ENCODE data around the gene ABHD5.

Gene ABHD5

DNA sequence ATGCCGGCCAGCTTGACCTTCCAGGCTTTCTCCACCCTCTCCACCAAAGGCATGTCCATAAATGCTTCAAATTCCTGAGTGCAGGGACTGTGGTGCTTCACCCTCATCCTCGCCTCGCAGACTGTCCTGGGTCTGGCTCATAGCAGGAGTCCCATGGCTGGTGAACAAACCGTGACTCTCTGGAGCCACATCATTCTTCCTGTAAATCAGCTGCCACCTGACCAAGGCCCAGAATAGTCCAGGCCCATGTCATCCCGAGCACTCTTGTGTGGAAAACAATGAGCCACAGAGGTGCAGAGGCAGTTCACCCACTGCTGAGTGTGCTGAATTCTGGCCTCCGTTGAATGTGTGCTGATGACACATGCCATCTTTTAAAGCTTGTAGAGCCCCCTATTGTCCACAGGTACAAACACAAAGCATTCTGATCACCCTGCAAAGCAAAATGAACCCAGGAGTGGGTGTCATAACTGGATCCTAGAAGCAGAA is 68.6 kb downstream of the ABHD5 start:
- WGBS = 65% methylated on average over 6 of the region's 6 CpGs
- Histone ChIP-seq H3K9ac (ENCODE audit: low read depth, low read length) (no peak overlapping the region), H3K27me3 (ENCODE audit: insufficient read depth, low read length) (no peaks in the 10 kb centered on the region)

DNA sequence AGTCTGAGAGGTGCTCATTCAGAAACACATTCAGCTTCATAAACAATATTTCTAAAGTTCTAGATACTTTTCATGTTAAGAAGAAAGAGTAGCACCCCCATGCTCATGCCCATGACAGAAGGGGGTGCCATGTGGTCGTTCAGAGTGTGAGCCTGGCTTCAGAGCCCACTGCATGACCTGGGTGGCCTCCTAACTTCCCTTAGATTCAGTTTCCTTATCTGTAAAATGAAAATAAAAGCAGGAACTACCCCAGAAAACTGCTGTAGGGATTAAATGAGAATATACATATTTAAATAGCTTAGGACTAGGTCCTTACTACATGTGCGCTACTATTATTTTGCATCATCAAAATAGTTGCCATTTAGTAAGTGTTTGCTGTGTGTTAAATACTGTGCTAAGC is 69.2 kb downstream of the ABHD5 start:
- Histone ChIP-seq H3K4me3 (ENCODE audit: low read length) (no peak overlapping the region), H3K27ac (ENCODE audit: low read depth, low read length) (no peak overlapping the region), H3K4me1 (ENCODE audit: insufficient read depth, low read length) (peaks cover 6% of the 10 kb centered on the region), H3K36me3 (ENCODE audit: insufficient read depth, low read length) (no peaks in the 10 kb centered on the region), H3K9me3 (ENCODE audit: insufficient read depth, low read depth, low read length) (no peaks in the 10 kb centered on the region), H3K27me3 (ENCODE audit: insufficient read depth, low read length) (no peaks in the 10 kb centered on the region), H3K9ac (ENCODE audit: low read depth, low read length) (no peak overlapping the region)
- 86% methylated on average over 1 of the region's 2 CpGs for whole genome bisulfite sequencing

More for the DNA sequence above, 68.6 kb downstream of the ABHD5 start:
- H3K27ac ChIP-seq (ENCODE audit: low read depth, low read length) = no peak overlapping the region
- no peak overlapping the region for H3K4me3 ChIP-seq (ENCODE audit: low read length)
- no peaks in the 10 kb centered on the region for H3K9me3 ChIP-seq (ENCODE audit: insufficient read depth, low read depth, low read length)
- H3K36me3 ChIP-seq (ENCODE audit: insufficient read depth, low read length) = no peaks in the 10 kb centered on the region
- H3K4me1 ChIP-seq (ENCODE audit: insufficient read depth, low read length) = peaks cover 6% of the 10 kb centered on the region

DNA sequence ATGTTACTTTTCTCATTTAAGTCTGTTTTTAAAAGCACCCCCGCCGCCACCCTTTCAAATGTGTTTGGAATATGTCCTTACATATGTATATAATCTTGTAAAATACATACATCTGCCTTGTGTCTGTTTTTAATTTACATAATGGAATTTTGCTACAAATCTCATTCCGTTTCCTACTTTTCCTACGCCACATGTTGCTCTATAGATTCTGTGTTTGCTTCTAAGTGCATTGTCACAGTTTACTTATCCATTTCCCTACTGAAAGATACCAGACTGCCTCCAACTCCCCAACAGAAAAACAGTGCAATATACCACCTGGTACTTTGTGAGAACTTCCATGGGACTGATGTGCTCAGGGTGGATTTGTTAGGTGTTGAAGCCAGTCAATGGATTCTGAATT is 70.2 kb downstream of the ABHD5 start:
- no peaks in the 10 kb centered on the region for H3K36me3 ChIP-seq (ENCODE audit: insufficient read depth, low read length)
- H3K4me1 ChIP-seq (ENCODE audit: insufficient read depth, low read length) = peaks cover 6% of the 10 kb centered on the region
- no peak overlapping the region for H3K4me3 ChIP-seq (ENCODE audit: low read length)
- H3K27me3 ChIP-seq (ENCODE audit: insufficient read depth, low read length) = no peaks in the 10 kb centered on the region
- H3K9ac ChIP-seq (ENCODE audit: low read depth, low read length) = no peak overlapping the region
- H3K9me3 ChIP-seq (ENCODE audit: insufficient read depth, low read depth, low read length) = no peaks in the 10 kb centered on the region
- WGBS = 96% methylated on average over 2 of the region's 4 CpGs
- no peak overlapping the region for H3K27ac ChIP-seq (ENCODE audit: low read depth, low read length)

DNA sequence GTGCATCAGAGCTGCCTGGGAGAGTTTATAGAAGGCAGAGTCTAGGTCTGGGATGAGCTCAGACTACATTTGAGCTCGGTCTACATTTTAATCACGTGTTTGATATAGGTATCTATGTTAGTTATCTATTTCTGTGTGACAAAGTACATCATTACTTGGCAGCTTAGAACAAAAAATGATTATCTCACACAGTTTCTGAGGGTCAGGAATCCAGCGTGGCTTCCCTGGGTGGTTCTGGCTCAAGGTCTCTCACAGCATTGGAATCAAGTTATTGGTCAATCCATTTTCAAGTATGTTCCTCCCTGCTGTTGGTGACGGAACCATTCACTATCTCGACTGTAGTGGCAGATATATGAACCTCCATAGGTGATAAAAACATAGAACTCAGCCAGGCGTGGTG is 71.7 kb downstream of the ABHD5 start:
- H3K9ac ChIP-seq (ENCODE audit: low read depth, low read length) = no peak overlapping the region
- 92% methylated on average over 6 of the region's 6 CpGs for WGBS
- H3K4me3 ChIP-seq (ENCODE audit: low read length) = no peak overlapping the region
- H3K27ac ChIP-seq (ENCODE audit: low read depth, low read length) = no peak overlapping the region
- no peaks in the 10 kb centered on the region for H3K36me3 ChIP-seq (ENCODE audit: insufficient read depth, low read length)
- H3K9me3 ChIP-seq (ENCODE audit: insufficient read depth, low read depth, low read length) = no peaks in the 10 kb centered on the region
- H3K4me1 ChIP-seq (ENCODE audit: insufficient read depth, low read length) = peaks cover 6% of the 10 kb centered on the region
- no peaks in the 10 kb centered on the region for H3K27me3 ChIP-seq (ENCODE audit: insufficient read depth, low read length)

DNA sequence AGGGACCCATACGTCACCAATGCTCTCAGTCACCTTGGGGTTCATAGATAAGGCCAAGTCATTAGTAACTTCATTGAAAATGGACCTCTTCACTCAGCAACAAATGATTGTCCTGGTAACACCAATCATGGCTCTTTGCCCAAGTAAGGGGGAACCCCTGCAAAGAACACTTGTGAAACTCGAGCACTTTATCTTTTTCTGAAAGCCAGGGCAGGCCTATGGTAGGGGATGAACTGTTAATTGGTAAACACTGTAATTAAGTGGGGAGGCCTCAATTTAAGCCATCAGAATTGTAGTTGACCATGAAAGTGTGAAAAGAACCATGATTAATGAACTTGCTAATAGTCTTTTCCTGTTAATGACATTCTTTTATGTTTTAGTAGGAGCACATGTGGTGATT is 73.3 kb downstream of the ABHD5 start:
- Histone ChIP-seq H3K9ac (ENCODE audit: low read depth, low read length) (no peak overlapping the region), H3K4me3 (ENCODE audit: low read length) (no peak overlapping the region), H3K9me3 (ENCODE audit: insufficient read depth, low read depth, low read length) (no peaks in the 10 kb centered on the region), H3K4me1 (ENCODE audit: insufficient read depth, low read length) (peaks cover 5% of the 10 kb centered on the region), H3K36me3 (ENCODE audit: insufficient read depth, low read length) (no peaks in the 10 kb centered on the region), H3K27ac (ENCODE audit: low read depth, low read length) (no peak overlapping the region), H3K27me3 (ENCODE audit: insufficient read depth, low read length) (no peaks in the 10 kb centered on the region)
- whole genome bisulfite sequencing = 82% methylated on average over 2 of the region's 2 CpGs

DNA sequence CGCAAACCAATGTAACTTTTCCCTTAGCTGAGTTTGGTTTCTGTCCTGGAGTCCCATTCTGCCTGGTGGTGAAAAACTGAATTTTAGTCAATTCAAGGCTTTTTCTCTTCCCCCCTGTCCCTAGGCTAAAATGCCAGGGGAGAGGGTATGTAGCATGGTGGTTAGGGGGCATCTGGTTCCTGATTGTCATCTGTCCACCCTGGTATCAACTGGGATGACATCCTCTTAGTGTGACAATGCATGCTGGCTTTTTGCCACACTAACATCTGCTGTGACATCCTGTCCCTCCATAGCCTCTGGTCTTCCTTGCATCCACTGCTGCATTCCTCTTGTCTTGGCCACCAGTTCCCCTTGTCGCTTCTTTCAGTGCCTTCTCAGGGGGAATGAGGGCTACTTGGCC is 73.7 kb downstream of the ABHD5 start:
- Histone ChIP-seq H3K9me3 (ENCODE audit: insufficient read depth, low read depth, low read length) (no peaks in the 10 kb centered on the region), H3K36me3 (ENCODE audit: insufficient read depth, low read length) (no peaks in the 10 kb centered on the region), H3K9ac (ENCODE audit: low read depth, low read length) (no peak overlapping the region), H3K27me3 (ENCODE audit: insufficient read depth, low read length) (no peaks in the 10 kb centered on the region), H3K4me3 (ENCODE audit: low read length) (no peak overlapping the region), H3K27ac (ENCODE audit: low read depth, low read length) (no peak overlapping the region), H3K4me1 (ENCODE audit: insufficient read depth, low read length) (peaks cover 1% of the 10 kb centered on the region; the same call in 1 of the 2 replicates)
- 90% methylated on average over 2 of the region's 2 CpGs for WGBS

DNA sequence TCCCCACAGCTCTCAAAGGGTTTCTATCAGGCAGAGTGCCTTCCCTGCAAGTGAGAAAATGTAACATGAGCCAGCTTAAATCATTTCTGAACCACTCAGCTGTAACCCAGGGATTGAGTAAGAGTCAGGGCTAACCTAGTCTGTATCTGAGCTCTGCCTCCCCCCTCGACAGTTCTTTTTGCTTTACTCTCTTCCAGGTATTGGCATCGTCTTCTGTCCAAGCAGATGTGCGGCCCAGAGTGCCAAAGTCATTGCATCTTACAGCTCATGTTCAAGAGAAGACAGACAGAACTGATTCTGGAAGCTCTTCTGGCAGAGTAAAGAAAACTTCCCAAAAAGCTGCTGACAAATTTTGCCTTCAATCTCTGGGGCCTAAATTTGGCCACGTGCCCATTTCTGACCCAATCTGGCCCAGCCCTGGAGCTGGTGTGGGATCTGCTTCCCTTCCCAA is 74.8 kb downstream of the ABHD5 start:
- 95% methylated on average over 4 of the region's 4 CpGs for WGBS
- no peak overlapping the region for H3K27ac ChIP-seq (ENCODE audit: low read depth, low read length)
- no peaks in the 10 kb centered on the region; the same call in 1 of the 2 replicates for H3K4me1 ChIP-seq (ENCODE audit: insufficient read depth, low read length)
- no peak overlapping the region for H3K4me3 ChIP-seq (ENCODE audit: low read length)
- H3K36me3 ChIP-seq (ENCODE audit: insufficient read depth, low read length) = no peaks in the 10 kb centered on the region
- no peaks in the 10 kb centered on the region for H3K27me3 ChIP-seq (ENCODE audit: insufficient read depth, low read length)
- no peak overlapping the region for H3K9ac ChIP-seq (ENCODE audit: low read depth, low read length)
- H3K9me3 ChIP-seq (ENCODE audit: insufficient read depth, low read depth, low read length) = no peaks in the 10 kb centered on the region

DNA sequence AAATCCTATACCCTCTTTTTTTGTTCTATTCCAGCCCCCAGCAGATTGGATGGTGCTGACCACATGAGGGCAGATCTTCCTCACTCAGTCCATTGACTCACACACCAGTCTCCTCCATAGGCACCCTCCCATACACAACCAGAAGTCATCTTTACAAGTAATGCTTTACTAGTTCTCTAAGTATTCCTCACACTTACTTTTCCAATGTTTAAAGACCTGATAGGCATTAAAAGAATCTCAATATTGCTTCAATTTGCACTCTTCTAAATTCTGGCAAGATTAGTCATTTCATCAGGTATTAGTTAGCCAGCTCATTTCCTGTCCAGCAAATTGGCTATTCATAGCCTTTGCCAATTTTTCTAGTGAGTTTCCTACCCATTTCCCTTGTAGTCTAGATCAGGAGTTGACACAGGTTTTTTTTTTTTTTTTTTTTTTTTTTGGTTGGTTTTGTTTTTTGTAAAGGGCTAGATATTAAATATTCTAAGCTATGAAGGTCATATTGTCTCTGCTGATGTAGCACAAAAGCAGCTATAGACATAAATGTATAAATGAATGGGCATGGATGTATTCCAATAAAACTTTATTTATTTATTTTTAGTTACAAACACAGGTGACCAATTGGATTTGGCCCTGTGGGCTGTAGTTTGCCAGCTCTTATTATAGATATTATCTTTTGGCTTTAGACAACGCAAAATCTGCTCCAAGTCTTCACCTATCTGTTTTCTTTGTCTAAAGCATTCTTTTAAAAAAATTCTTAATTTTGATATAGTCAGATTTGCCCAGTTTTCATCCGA is 76.1 kb downstream of the ABHD5 start:
- Histone ChIP-seq H3K27me3 (ENCODE audit: insufficient read depth, low read length) (no peaks in the 10 kb centered on the region), H3K9ac (ENCODE audit: low read depth, low read length) (no peak overlapping the region), H3K27ac (ENCODE audit: low read depth, low read length) (no peak overlapping the region), H3K4me3 (ENCODE audit: low read length) (no peak overlapping the region), H3K9me3 (ENCODE audit: insufficient read depth, low read depth, low read length) (no peaks in the 10 kb centered on the region), H3K4me1 (ENCODE audit: insufficient read depth, low read length) (no peaks in the 10 kb centered on the region; the same call in 1 of the 2 replicates), H3K36me3 (ENCODE audit: insufficient read depth, low read length) (no peaks in the 10 kb centered on the region)
- 20% methylated on average over 1 of the region's 2 CpGs for WGBS

DNA sequence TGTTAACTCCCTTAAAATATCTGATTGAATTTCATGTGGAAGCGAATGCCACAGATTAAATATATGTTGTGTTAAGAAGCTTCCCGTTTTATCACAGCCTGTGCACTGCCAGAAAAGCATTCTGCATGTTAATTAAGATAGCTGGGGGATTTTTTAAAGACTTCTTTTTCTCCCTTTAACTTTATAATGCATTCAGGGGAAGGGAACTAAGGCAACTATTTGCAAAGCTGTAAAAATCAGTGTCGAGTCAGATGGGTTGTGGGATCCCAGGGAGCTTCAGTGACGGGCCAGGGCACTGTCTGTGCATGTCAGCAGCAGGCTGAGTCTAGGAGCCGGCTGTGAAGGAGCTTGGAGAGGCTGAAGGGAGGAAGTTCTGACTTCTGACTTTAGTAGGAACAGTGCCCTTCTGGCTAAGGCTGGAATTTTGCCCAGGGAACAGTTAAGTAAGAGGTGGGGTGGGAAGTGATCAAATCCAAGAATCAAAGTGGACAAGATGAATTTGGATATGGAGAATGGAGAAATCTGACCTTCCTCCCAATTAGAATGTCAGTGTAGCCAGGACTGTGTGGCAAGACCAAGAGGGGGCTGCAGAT is 77.7 kb downstream of the ABHD5 start:
- H3K27me3 ChIP-seq (ENCODE audit: insufficient read depth, low read length) = no peaks in the 10 kb centered on the region
- 77% methylated on average over 5 of the region's 5 CpGs for WGBS
- H3K9me3 ChIP-seq (ENCODE audit: insufficient read depth, low read depth, low read length) = no peaks in the 10 kb centered on the region
- H3K4me3 ChIP-seq (ENCODE audit: low read length) = no peak overlapping the region
- no peak overlapping the region for H3K27ac ChIP-seq (ENCODE audit: low read depth, low read length)
- H3K9ac ChIP-seq (ENCODE audit: low read depth, low read length) = no peak overlapping the region
- H3K36me3 ChIP-seq (ENCODE audit: insufficient read depth, low read length) = no peaks in the 10 kb centered on the region
- no peaks in the 10 kb centered on the region; the same call in none of the 2 replicates for H3K4me1 ChIP-seq (ENCODE audit: insufficient read depth, low read length)

DNA sequence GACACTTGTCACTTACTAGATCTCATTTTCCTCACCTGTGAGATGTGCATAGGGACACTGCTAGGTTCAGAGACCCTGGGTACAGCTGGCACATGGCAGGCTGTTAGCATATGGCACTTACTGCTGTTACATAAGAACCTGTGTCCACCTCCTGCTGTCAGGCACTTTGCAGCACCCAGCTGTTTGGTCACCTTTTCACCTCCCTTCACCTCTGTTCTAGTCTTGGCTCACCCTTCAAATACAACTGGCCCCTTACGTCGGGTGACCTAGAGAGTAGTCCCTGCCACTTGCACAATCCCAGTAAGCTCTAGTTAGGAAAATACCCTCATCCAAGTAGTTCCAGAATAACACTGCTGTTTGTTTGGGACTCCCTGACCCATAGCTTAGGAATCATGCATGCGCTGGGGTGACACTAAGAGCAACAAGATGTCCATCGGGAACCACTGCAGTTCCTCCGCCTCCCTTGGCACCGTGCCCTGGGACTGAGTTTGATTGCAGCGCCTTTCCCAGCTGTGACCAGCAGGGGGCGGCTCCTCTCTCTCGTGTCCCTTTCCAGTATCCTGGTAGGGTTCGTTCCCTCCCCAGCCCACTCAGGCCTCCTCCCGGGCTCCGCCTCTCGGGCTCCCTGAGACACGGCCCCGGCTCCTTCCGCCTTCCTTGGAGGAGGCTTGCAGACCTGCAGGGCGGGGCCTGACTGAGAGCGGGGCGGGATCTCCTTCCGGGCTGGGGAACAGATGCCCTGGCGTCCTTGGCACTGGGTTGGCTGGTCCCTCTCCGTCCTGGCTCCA is 78.6 kb downstream of the ABHD5 start:
- Histone ChIP-seq H3K4me3 (ENCODE audit: low read length) (peak overlapping the region; percentile 33), H3K27ac (ENCODE audit: low read depth, low read length) (no peak overlapping the region)

DNA sequence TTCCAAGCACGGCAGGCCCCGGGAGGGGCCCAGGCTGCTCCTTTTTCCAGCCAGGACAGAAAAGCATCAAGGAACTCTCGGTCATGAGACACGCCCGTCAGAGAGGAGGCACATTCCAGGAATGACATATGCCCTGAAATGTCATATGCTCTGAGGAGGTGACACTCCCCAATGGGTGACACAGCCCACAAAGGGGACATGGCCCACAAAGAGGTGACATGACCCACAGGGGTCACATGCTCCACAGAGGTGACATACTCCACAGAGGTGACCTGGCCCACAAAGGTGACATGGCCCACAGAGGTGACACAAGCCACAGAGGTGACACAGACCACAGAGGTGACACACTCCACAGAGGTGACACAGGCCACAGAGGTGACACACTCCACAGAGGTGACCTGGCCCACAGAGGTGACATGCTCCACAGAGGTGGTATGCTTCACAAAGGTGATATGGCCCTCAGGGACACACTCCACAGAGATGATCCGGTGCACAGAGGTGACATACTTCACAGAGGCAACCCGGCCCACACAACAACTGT is 79.2 kb downstream of the ABHD5 start:
- Histone ChIP-seq H3K27ac (ENCODE audit: low read depth, low read length) (no peak overlapping the region), H3K9ac (ENCODE audit: low read depth, low read length) (no peak overlapping the region), H3K4me3 (ENCODE audit: low read length) (peak overlapping the region; percentile 33), H3K4me1 (ENCODE audit: insufficient read depth, low read length) (no peaks in the 10 kb centered on the region; the same call in none of the 2 replicates), H3K9me3 (ENCODE audit: insufficient read depth, low read depth, low read length) (no peaks in the 10 kb centered on the region), H3K36me3 (ENCODE audit: insufficient read depth, low read length) (no peaks in the 10 kb centered on the region), H3K27me3 (ENCODE audit: insufficient read depth, low read length) (no peaks in the 10 kb centered on the region)
- WGBS = 55% methylated on average over 7 of the region's 7 CpGs

More for the DNA sequence above, 78.6 kb downstream of the ABHD5 start:
- WGBS = 14% methylated on average over 22 of the region's 22 CpGs
- Histone ChIP-seq H3K4me1 (ENCODE audit: insufficient read depth, low read length) (no peaks in the 10 kb centered on the region; the same call in none of the 2 replicates), H3K9me3 (ENCODE audit: insufficient read depth, low read depth, low read length) (no peaks in the 10 kb centered on the region), H3K36me3 (ENCODE audit: insufficient read depth, low read length) (no peaks in the 10 kb centered on the region), H3K27me3 (ENCODE audit: insufficient read depth, low read length) (no peaks in the 10 kb centered on the region), H3K9ac (ENCODE audit: low read depth, low read length) (no peak overlapping the region)
